ENCODE measurements around the gene MED1.

DNA sequence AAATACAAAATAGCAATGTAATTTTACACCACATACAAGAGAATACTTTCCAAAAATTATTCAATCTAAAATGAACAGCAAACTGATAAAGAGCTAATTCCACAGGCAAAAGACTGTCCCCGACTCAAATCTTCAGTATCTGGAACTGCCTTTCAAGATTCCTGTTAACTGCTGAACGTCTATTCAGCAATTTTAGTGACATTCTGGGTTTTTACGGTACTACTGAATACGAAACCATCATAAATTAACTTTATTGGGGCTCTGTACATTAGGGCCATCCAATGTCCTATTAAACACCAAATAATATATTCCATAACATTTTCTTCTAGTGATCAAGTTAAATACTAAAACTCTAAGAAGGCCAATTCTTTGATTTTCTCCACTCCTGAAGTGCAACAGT, 51.3 kb downstream of the MED1 start:
- TF ChIP-seq, protein P1, sequence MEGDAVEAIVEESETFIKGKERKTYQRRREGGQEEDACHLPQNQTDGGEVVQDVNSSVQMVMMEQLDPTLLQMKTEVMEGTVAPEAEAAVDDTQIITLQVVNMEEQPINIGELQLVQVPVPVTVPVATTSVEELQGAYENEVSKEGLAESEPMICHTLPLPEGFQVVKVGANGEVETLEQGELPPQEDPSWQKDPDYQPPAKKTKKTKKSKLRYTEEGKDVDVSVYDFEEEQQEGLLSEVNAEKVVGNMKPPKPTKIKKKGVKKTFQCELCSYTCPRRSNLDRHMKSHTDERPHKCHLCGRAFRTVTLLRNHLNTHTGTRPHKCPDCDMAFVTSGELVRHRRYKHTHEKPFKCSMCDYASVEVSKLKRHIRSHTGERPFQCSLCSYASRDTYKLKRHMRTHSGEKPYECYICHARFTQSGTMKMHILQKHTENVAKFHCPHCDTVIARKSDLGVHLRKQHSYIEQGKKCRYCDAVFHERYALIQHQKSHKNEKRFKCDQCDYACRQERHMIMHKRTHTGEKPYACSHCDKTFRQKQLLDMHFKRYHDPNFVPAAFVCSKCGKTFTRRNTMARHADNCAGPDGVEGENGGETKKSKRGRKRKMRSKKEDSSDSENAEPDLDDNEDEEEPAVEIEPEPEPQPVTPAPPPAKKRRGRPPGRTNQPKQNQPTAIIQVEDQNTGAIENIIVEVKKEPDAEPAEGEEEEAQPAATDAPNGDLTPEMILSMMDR (conservative IDR thresholded peaks at IDR 0.05; ENCODE audit: low read depth, low read length), result no peak
- TF ChIP-seq EZH2 (IDR thresholded peaks at IDR 0.05; ENCODE audit: borderline replicate concordance, low read depth, low read length, poor library complexity, severe bottlenecking), result no peak
